NCI-H2029 treated with DMSO at 0.1 percent for 48 hours (cell line): ENCODE data around the gene SLC12A8.

ENCODE experiments used
- DNase-seq: peaks from one replicate; lab custom pipeline; 2025; lab: John Stamatoyannopoulos, UW

The SLC12A8 gene

GRCh38 chr3:125140011-125140817, 72.3 kb downstream of the SLC12A8 start:
- no peak for DNase-seq

- no peak for DNase-seq
Measured at GRCh38 chr3:125139386-125139785, 73.2 kb downstream of the SLC12A8 start.

GRCh38 chr3:125137358-125138033, 75.1 kb downstream of the SLC12A8 start:
- no peak for DNase-seq

- DNase-seq, result no peak
Measured at GRCh38 chr3:125136966-125137357, 75.6 kb downstream of the SLC12A8 start.

- DNase-seq, result no peak
Measured at GRCh38 chr3:125136515-125136914, 76.0 kb downstream of the SLC12A8 start.

GRCh38 chr3:125134952-125135351, 77.6 kb downstream of the SLC12A8 start:
- no peak for DNase-seq

- no peak for DNase-seq
Measured at GRCh38 chr3:125132815-125133214, 79.7 kb downstream of the SLC12A8 start.

GRCh38 chr3:125129512-125129997, 83.0 kb downstream of the SLC12A8 start:
- no peak for DNase-seq

- DNase-seq, result no peak
Measured at GRCh38 chr3:125128861-125129501, 83.6 kb downstream of the SLC12A8 start.

- no peak for DNase-seq
Measured at GRCh38 chr3:125126323-125126722, 86.2 kb downstream of the SLC12A8 start.

- no peak for DNase-seq
Measured at GRCh38 chr3:125125821-125126245, 86.7 kb downstream of the SLC12A8 start.

GRCh38 chr3:125123451-125124305, 88.9 kb downstream of the SLC12A8 start:
- no peak for DNase-seq

- DNase-seq, result no peak
Measured at GRCh38 chr3:125121246-125122010, 91.1 kb downstream of the SLC12A8 start.

GRCh38 chr3:125120379-125121122, 92.0 kb downstream of the SLC12A8 start:
- DNase-seq, result no peak

- no peak for DNase-seq
Measured at GRCh38 chr3:125119752-125120378, 92.7 kb downstream of the SLC12A8 start.

GRCh38 chr3:125118600-125118999, 93.9 kb downstream of the SLC12A8 start:
- no peak for DNase-seq

- no peak for DNase-seq
Measured at GRCh38 chr3:125117631-125118191, 94.8 kb downstream of the SLC12A8 start.

- DNase-seq, result no peak
Measured at GRCh38 chr3:125116311-125117080, 96.1 kb downstream of the SLC12A8 start.

- DNase-seq, result no peak
Measured at GRCh38 chr3:125115640-125116039, 96.9 kb downstream of the SLC12A8 start.
